HepG2 (cell line): ENCODE results near the gene NCOA3. TPM values are rescaled to one million over a fixed set of nuclear protein-coding genes. Genes with fewer than 3 reads are reported as not detected.

Source experiments
- FOXJ3 ChIP-seq: sonication (generic); formaldehyde crosslinking; IDR thresholded peaks from 2 replicates; pipeline ENCODE4 v1.4.0; 2020; ENCODE audit warnings: missing genetic modification reagents, mild to moderate bottlenecking, borderline replicate concordance
- HES4 ChIP-seq: sonication (generic); formaldehyde crosslinking; IDR thresholded peaks from 2 replicates; pipeline ENCODE4 v1.9.0; 2021; ENCODE audit warnings: mild to moderate bottlenecking, missing genetic modification reagents, borderline replicate concordance
- NCOA1 ChIP-seq: sonication (generic); formaldehyde crosslinking; IDR thresholded peaks from 2 replicates; pipeline ENCODE4 v1.9.0; 2021; ENCODE audit warnings: missing genetic modification reagents
- NFKBIZ ChIP-seq: IDR thresholded peaks from 2 replicates; pipeline ENCODE4 v1.6.1; 2018; ENCODE audit warnings: missing genetic modification reagents, missing compliant biosample characterization
- POLR2A ChIP-seq, 2 experiments: IDR thresholded peaks; 2 replicates each; pipeline ENCODE4 v1.6.1; 2011; ENCODE audit warnings: low read depth in 2 of 2, low read length in 2 of 2, mild to moderate bottlenecking in 1 of 2, moderate library complexity in 1 of 2; ENCODE audit not compliant: insufficient read depth in 1 of 2
- RAD51 ChIP-seq: fragments of 450-650 bp; IDR thresholded peaks from 2 replicates; pipeline ENCODE4 v1.6.1; 2016; ENCODE audit warnings: borderline replicate concordance
- SOX6 ChIP-seq, 2 experiments: fragments of 450-650 bp in 1 of 2; sonication (generic) in 1 of 2; formaldehyde crosslinking in 1 of 2; IDR thresholded peaks; 2 replicates each; pipeline versions ENCODE4 v1.4.0 to v1.6.1; 2017 to 2020; ENCODE audit warnings: antibody characterized with exemption in 1 of 2, mild to moderate bottlenecking in 1 of 2, missing genetic modification reagents in 1 of 2
- ZFP1 ChIP-seq: IDR thresholded peaks from 2 replicates; pipeline ENCODE4 v1.6.1; 2016
- ZNF460 ChIP-seq: sonication (generic); formaldehyde crosslinking; IDR thresholded peaks from 2 replicates; pipeline ENCODE4 v1.5.1; 2020; ENCODE audit warnings: missing genetic modification reagents, mild to moderate bottlenecking, borderline replicate concordance
- ZNF569 ChIP-seq: sonication (generic); formaldehyde crosslinking; IDR thresholded peaks from 2 replicates; pipeline ENCODE4 v1.5.0; 2020; ENCODE audit warnings: mild to moderate bottlenecking, missing genetic modification reagents, moderate library complexity, borderline replicate concordance
- ZNF746 ChIP-seq: sonication (generic); formaldehyde crosslinking; IDR thresholded peaks from 2 replicates; pipeline ENCODE4 v1.8.0; 2022; ENCODE audit warnings: mild to moderate bottlenecking, missing genetic modification reagents
- ZSCAN12 ChIP-seq: sonication (generic); formaldehyde crosslinking; IDR thresholded peaks from 2 replicates; pipeline ENCODE4 v1.9.0; 2021; ENCODE audit warnings: mild to moderate bottlenecking, missing genetic modification reagents
- polyA plus RNA-seq, 8 experiments: library from polyadenylated mRNA; depleted of rRNA in 3 of 8; stranded (reverse) in 7 of 8; unstranded in 1 of 8; fragments of >200 nt; fragmentation: Illumina TruSeq in 4 of 8; extraction: Trizol in 4 of 8; gene quantifications; 2 replicates each; pipeline versions ENCODE4 v1.2.1 to v1.2.3, GENCODE V29; 2011 to 2016; ENCODE audit warnings: low read depth in 4 of 8, missing spikeins in 1 of 8, mixed read lengths in 1 of 8; ENCODE audit not compliant: insufficient read depth in 1 of 8
- total RNA-seq, 5 experiments: library from RNA; depleted of rRNA; stranded (reverse); fragments of >200 nt; fragmentation: Illumina TruSeq; extraction: Trizol; gene quantifications; 2 replicates each; pipeline ENCODE4 v1.2.3, GENCODE V29; 2016; ENCODE audit warnings: low read depth in 1 of 5
- TF ChIP-seq, protein P1 (sequence below): sonication (generic); formaldehyde crosslinking; IDR thresholded peaks from 2 replicates; pipeline ENCODE4 v1.8.0; 2022; ENCODE audit warnings: missing genetic modification reagents, low read depth, mild to moderate bottlenecking, borderline replicate concordance
- TF ChIP-seq, protein P2 (sequence below): IDR thresholded peaks from 2 replicates; pipeline ENCODE4 v1.6.1; 2016; ENCODE audit warnings: control low read depth
- TF ChIP-seq, protein P3 (sequence below): sonication (generic); formaldehyde crosslinking; IDR thresholded peaks from 2 replicates; pipeline ENCODE4 v1.4.0; 2020; ENCODE audit warnings: missing genetic modification reagents
- TF ChIP-seq, protein P4 (sequence below): sonication (generic); formaldehyde crosslinking; IDR thresholded peaks from 2 replicates; pipeline ENCODE4 v1.4.0; 2020; ENCODE audit warnings: missing genetic modification reagents
- TF ChIP-seq, protein P5 (sequence below): sonication (generic); formaldehyde crosslinking; IDR thresholded peaks from 2 replicates; pipeline ENCODE4 v1.4.0; 2020; ENCODE audit warnings: missing genetic modification reagents, borderline replicate concordance
- TF ChIP-seq, protein P6 (sequence below): sonication (generic); IDR thresholded peaks from 2 replicates; pipeline ENCODE4 v1.6.1; 2016; ENCODE audit warnings: low read depth, borderline replicate concordance
- TF ChIP-seq, protein P7 (sequence below): sonication (generic); formaldehyde crosslinking; IDR thresholded peaks from 2 replicates; pipeline ENCODE4 v1.4.0; 2020; ENCODE audit warnings: missing genetic modification reagents

The NCOA3 gene
- total and polyA plus RNA-seq, 2 of the 13 experiments (the other 11 are each of a cell fraction or from before 2014, with no cell fraction given): 35.0 to 56.8 TPM

DNA sequence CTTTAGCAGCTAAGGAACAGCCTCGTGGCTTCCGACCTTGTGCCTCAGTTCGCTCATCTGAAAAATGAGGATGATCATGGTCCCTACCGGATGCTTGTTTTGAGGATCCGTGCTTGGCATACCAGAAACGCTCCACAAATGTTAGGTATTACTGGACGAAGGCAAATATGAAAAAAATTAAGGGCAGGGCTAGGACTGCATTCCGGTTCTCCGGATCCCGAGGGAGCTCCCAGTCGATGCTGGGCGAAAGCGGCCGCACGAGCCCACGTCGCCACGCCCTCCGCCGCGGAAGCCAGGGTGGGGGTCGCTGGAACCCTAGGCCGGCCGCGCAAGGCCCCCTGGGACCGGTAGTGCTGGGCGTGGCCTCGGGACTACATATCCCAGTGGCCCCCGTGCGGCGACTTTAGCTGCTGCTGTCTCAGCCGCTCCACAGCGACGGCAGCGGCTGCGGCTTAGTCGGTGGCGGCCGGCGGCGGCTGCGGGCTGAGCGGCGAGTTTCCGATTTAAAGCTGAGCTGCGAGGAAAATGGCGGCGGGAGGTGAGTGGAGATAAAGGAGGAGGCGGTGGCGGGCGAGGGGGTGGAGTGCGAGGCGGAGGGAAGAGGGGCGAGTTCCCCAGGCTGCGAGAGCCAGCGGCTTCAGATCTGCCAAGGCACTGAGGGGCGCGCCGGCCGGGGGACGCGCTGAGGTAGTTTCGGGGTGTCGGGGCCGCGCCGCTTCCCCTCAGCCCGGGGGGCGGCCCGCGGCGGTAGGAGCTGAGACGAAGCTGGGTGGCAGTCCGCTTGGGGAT, at the start of gene NCOA3 (continued):
- TF ChIP-seq SOX6 (IDR thresholded peaks at IDR 0.05) (no peak), SOX6 (CRISPR knock-in tag; IDR thresholded peaks at IDR 0.05) (peak; percentile 96), FOXJ3 (CRISPR knock-in tag) (peak; percentile 52; the same call in 1 of the 2 replicates), ZFP1 (CRISPR knock-in tag) (peak; percentile 85; the same call in 1 of the 2 replicates), ZNF460 (CRISPR knock-in tag) (no peak; the same call in 1 of the 2 replicates), ZNF746 (CRISPR knock-in tag) (peak; percentile 88), NCOA1 (no peak), NFKBIZ (peak; percentile 84; the same call in 1 of the 2 replicates), RAD51 (no peak), ZSCAN12 (no peak), ZNF569 (no peak), POLR2A (IDR thresholded peaks at IDR 0.05; ENCODE audit: insufficient read depth in 1 of 2, low read depth in 2 of 2, low read length in 2 of 2) (peak; percentile 90 to 96), HES4 (CRISPR knock-in tag) (peak; percentile 93)
- TF ChIP-seq, protein P1, sequence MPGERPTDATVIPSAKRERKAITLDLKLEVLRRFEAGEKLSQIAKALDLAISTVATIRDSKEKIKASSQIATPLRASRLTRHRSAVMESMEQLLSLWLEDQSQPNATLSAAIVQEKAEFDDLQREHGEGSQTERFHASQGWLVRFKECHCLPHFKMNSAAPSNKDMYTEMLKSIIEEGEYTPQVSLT (CRISPR knock-in tag): no peak
- TF ChIP-seq, protein P2, sequence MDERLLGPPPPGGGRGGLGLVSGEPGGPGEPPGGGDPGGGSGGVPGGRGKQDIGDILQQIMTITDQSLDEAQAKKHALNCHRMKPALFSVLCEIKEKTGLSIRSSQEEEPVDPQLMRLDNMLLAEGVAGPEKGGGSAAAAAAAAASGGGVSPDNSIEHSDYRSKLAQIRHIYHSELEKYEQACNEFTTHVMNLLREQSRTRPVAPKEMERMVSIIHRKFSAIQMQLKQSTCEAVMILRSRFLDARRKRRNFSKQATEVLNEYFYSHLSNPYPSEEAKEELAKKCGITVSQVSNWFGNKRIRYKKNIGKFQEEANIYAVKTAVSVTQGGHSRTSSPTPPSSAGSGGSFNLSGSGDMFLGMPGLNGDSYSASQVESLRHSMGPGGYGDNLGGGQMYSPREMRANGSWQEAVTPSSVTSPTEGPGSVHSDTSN (CRISPR knock-in tag): no peak; the same call in 1 of the 2 replicates
- TF ChIP-seq, protein P3, sequence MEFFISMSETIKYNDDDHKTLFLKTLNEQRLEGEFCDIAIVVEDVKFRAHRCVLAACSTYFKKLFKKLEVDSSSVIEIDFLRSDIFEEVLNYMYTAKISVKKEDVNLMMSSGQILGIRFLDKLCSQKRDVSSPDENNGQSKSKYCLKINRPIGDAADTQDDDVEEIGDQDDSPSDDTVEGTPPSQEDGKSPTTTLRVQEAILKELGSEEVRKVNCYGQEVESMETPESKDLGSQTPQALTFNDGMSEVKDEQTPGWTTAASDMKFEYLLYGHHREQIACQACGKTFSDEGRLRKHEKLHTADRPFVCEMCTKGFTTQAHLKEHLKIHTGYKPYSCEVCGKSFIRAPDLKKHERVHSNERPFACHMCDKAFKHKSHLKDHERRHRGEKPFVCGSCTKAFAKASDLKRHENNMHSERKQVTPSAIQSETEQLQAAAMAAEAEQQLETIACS: 0 out of 2 replicates have a peak, but pooled peaks have one; percentile 59
- TF ChIP-seq, protein P4, sequence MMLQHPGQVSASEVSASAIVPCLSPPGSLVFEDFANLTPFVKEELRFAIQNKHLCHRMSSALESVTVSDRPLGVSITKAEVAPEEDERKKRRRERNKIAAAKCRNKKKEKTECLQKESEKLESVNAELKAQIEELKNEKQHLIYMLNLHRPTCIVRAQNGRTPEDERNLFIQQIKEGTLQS (CRISPR knock-in tag): peak; percentile 64; the same call in 1 of the 2 replicates
- TF ChIP-seq, protein P5, sequence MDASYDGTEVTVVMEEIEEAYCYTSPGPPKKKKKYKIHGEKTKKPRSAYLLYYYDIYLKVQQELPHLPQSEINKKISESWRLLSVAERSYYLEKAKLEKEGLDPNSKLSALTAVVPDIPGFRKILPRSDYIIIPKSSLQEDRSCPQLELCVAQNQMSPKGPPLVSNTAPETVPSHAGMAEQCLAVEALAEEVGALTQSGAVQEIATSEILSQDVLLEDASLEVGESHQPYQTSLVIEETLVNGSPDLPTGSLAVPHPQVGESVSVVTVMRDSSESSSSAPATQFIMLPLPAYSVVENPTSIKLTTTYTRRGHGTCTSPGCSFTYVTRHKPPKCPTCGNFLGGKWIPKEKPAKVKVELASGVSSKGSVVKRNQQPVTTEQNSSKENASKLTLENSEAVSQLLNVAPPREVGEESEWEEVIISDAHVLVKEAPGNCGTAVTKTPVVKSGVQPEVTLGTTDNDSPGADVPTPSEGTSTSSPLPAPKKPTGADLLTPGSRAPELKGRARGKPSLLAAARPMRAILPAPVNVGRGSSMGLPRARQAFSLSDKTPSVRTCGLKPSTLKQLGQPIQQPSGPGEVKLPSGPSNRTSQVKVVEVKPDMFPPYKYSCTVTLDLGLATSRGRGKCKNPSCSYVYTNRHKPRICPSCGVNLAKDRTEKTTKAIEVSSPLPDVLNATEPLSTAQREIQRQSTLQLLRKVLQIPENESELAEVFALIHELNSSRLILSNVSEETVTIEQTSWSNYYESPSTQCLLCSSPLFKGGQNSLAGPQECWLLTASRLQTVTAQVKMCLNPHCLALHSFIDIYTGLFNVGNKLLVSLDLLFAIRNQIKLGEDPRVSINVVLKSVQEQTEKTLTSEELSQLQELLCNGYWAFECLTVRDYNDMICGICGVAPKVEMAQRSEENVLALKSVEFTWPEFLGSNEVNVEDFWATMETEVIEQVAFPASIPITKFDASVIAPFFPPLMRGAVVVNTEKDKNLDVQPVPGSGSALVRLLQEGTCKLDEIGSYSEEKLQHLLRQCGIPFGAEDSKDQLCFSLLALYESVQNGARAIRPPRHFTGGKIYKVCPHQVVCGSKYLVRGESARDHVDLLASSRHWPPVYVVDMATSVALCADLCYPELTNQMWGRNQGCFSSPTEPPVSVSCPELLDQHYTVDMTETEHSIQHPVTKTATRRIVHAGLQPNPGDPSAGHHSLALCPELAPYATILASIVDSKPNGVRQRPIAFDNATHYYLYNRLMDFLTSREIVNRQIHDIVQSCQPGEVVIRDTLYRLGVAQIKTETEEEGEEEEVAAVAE (CRISPR knock-in tag): peak; percentile 95
- TF ChIP-seq, protein P6, sequence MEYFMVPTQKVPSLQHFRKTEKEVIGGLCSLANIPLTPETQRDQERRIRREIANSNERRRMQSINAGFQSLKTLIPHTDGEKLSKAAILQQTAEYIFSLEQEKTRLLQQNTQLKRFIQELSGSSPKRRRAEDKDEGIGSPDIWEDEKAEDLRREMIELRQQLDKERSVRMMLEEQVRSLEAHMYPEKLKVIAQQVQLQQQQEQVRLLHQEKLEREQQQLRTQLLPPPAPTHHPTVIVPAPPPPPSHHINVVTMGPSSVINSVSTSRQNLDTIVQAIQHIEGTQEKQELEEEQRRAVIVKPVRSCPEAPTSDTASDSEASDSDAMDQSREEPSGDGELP: peak; percentile 76; the same call in 1 of the 2 replicates
- TF ChIP-seq, protein P7, sequence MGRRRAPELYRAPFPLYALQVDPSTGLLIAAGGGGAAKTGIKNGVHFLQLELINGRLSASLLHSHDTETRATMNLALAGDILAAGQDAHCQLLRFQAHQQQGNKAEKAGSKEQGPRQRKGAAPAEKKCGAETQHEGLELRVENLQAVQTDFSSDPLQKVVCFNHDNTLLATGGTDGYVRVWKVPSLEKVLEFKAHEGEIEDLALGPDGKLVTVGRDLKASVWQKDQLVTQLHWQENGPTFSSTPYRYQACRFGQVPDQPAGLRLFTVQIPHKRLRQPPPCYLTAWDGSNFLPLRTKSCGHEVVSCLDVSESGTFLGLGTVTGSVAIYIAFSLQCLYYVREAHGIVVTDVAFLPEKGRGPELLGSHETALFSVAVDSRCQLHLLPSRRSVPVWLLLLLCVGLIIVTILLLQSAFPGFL (CRISPR knock-in tag): no peak
